CD4-positive, alpha-beta T cell treated with Interleukin-21 for 1 hour (primary cell): ENCODE measurements around the gene SH2D6.
"Not testable (repeated sequence)": the region's sequence is repeated elsewhere in the genome, so short reads cannot be mapped to it uniquely, and the experiment has no call there.

Experiments
- DNase-seq: peaks from one replicate; pipeline ENCODE4 v3.0.0-alpha.2; 2020

Gene SH2D6

DNA sequence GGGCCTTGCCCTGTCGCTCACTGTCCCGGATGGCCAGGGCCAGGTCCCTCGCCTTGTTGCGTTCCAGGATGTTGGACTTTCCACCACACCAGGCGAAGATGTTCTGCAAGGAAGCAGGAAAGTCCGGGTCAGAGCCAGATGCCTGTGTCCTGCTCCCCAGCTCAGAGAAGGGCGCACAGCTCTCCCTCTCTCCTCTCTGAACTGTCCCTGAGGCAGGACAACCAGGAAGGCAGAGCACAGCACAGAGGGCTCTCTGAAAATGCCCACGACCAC is 19.4 kb upstream of the SH2D6 start:
- no peak for DNase-seq

DNA sequence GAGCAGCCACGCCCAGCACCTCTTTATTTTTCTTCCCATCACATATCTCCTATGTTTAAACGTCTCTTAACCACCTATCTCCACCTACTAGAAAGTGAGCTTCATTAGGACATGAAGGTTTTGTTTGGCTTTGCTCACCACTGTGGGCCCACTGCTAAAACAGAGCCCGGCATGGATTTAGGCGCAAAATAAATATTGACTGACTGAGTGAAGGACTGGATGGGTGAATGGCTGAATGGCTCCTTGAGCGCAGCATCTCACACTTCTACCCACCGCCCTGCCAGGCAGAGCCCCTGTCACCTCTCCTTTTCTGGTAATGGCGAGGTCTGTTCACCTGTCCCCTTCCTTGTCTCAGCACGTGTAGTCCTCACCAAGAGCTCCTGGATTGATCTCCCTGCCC is 18.5 kb upstream of the SH2D6 start:
- DNase-seq, result no peak

DNA sequence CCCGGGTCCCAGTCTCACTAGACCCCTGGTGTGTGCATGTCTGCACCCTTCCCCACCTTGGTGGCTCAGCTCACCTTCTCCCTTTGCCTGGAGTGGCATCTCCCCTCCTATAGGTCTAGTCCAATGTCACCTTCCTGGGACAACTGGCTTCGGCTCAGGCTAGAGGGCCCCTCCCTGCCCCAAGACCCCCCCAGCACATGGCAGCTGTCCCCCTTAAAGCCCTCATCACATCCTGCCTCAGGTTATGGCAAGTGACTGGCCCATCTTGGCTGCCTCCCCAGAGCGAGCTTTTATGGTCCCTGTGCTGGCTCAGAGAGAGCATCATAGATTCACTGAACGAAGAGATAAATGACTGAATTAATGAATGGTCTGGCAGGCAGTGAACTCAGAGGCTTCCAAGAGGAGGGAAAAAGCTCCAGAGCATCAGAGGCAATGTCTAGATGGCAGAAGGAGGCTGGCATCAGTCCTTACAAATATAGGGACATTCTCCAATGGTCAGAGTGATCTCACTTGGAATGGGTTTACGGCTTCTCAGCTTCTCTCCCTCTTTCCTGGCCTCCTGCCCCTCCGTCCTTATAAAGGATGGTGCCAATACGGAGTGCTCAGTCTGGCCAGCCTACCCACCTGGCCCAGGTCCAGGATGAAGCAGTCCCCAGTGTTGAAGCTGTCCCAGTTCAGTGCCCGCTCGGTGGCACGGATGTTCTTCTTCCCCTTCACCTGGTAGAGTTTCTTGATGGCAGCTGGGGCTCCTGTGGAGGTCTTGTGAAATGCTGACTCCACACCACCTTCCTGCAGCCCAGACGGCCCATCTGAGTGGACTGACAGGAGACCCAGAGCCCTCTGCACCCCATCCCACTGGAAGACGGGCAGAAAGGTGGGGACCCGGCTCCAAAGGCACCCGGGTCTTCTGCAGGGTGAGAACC is 17.7 kb upstream of the SH2D6 start:
- DNase-seq, result no peak

DNA sequence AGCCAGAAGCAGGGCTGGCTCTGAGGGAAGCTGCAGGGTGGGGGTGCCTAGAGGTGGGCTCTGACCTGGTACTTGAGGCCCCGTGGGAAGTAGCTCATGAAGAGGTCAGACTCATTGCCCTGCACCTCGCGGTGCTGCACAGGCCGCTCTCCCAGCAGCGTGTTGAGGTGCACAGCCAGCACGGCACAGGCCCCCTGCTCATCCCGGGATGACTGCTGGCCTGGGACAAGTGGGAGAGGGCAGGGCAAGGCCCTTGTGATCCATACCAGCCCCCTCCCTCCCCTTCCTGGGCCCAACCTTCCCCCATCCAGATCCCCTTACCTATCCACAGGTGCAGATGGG is 17.1 kb upstream of the SH2D6 start:
- DNase-seq, result no peak

DNA sequence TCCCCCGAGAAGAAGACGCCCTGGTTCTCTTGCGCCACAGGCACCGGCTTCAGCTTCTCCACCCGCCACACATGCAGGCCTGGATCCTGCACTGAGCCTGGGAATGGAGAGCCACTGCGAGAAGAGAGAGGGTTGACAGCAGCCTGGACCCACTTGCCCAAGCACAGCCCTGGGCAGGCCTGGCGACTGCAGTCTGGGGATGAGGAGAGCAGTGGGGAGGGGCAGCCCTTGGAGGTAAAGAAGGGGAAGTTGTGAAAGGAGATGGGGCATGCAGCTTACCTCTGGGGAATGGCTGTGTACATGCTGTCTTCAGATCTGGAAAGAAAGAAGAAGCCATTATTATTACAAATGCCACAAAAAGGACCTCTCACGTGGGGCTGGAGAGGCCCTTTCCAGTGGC is 16.7 kb upstream of the SH2D6 start:
- no peak for DNase-seq

DNA sequence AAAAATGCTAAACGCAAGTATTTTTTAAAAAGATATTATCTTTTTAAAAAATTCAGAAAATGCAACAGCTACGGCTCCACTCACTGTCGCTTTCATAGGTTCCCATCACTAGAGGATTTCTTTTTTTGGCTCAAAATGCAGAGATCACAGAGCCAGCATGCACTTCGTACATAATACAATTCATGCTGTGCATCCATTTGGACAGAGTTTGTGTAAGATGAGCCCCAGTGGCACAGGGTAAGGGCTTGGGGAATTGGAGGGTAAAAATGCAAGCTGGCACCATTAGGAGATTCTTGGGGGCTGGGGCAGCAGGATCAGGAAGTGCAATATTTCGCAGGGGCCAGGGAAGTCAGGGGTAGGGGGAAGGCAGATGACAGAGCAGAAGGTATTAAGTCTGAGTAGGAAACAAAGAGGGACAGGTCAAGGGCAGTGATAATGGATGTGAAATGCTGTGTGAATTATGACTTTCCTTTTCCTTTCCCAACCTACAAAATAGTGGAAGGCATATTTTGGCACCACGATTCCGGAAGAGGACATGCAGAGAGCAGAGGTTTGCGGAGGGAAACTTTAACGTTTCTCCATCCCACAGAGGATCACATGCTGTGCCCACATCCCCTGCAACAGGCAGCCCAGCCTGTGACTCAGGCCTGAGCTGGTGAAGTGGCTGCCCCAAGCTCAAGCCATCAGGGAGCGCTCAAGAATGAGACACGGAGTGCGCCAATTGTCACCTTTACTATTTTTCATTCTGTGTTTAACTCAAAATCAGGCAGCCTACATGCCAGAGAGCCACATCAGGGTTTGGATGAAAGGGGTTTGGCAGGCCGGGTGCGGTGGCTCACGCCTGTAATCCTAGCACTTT is 13.1 kb upstream of the SH2D6 start:
- peak; percentile 59 for DNase-seq

DNA sequence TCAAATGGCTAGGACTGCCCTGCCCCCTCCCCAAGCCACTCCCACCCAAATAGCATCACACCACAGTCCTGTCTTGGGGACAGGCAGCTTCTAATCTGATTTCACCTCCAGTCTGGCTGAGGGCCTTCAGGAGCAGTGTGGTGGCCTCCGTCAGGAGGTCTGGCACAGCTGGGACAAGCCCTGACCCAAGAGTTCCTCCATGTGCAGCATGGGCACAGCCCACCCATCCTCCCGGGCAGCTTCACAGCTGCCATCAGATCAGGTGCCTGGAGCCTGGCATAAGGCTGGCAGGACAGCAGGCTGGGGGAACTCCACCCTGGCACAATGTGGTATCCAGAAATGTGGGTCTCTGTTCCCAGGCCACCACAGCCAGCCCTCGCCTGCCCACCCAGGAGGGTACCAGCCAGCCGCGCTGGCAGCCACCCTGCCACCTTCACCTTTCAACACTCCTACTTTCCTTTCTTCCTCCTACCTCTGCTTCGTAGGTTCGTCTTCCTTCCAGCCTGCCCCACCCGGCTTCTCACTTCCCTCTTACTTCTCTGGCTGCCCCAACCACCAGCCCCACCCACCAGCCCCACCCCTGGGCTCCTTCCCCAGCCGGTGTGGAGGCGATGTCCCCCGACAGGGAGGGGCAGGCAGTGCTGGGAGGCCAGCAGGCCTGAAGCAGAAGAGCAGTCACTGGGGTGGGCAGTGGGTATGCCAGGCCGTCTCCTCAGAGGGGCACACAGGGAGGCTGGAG is 8.5 kb upstream of the SH2D6 start, which contains the start of gene CAPG:
Gene CAPG (minus strand): TSS at position 522 of the 739 bp plus-strand sequence. CDS start 8,221 bp downstream, outside the sequence.
- peak; percentile 52 for DNase-seq

DNA sequence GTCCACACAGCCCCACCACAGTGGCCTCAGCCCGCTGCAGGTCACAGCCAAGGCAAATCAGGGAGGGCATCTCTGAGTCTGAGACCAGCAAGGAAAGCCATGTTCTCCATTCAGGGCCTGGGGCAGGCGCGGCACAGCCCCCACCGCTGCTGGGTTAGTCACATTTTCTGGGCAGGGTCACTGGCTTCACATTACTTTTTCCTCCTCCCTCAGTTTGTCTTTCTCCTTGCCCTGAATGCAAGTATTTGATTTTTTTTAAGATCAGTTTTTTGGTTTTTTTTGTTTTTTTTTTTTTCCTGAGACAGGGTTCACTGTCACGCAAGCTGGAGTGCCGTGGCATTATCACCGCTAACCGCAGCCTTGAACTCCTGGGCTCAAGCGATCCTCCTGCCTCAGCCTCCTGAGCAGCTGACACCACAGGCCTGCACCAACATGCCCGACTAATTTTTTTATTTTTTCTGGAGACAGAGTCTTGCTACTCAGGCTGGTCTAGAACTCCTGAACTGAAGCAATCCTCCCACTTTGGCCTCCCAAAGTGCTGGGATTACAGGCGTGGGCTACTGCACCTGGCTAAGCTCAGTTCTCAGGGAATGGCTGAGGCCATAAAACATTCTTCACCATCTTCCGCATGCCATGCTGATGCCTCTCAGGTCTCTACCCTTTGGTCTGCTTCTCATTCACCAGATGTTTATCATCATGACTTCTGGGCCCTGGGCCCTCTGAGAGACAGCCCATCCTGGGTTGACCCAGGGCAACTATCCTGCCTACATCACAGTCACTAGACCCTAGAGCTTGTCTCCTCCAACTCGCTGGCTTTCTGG is 7.7 kb upstream of the SH2D6 start:
- DNase-seq, result no peak

DNA sequence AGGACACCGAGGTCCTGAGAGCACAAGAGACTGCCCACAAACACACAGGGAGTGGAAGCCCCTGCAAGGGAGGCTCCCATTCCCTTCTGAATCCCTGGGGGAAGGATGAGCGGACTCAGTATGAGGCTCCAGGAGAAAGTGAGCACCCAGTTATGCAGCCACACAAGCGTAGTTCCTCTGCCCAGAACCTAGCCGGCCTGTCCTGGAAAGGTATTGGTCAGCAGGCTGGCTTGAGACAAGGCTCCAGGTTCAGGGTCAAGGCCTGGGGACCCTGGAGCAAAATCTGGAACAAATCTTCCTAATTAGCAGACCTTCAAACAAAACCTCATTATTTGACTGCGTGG is 7.1 kb upstream of the SH2D6 start:
- DNase-seq, result no peak

DNA sequence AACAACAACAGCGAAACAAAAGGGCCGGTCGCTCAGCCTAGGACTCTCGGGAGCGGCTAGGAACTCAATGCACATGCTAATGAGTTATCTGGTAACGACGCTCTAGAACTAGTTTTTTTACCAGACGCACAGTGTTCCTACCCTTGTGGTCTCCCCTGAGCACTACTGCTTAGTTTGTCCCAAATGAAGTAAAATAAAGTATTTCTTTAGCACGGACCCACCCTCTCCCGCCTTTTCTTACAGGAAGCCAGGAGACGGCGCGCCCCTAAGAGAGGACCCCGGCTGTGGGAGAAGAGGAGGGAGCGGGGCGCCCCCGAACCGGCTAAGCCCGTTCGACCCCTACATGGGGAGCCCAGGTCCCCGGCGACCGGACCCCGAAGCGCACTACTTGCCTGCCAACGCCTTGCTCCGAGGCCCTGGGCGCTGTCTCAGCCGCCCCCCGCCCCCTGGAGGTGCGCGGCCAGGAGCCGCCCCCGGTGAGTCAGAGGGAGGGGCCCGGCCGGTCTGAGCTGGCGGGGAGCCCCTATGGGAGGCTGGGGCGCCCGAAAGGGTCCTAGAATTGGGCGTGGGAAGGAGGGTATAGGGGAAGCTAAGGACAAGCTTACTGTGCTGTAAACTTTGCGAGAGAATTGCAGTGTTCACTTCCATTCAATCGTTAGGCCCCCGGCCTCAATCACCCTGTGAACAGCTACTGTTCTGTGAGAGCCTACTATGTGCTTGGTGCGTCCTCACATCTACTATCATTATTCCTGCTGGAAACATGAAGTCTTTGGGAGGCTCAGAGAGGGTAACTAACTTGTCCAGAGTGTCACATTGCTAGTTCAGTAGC is 4.7 kb upstream of the SH2D6 start:
- DNase-seq, result no peak

DNA sequence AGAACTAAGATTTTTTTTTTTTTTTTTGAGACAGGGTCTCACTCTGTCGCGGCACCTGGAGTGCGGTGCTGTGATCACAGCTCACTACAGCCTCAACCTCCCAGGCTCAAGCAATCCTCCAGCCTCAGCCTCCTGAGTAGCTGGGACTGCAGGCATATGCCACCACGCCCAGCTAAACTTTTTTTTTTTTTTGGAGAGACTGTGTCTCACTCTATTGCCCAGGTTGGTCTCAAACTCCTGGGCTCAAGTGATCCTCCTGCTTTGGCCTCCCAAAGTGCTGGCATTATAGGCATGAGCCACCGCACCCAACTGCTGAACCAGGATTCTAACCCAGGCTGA is 4.1 kb upstream of the SH2D6 start:
- not testable (repeated sequence) for DNase-seq

DNA sequence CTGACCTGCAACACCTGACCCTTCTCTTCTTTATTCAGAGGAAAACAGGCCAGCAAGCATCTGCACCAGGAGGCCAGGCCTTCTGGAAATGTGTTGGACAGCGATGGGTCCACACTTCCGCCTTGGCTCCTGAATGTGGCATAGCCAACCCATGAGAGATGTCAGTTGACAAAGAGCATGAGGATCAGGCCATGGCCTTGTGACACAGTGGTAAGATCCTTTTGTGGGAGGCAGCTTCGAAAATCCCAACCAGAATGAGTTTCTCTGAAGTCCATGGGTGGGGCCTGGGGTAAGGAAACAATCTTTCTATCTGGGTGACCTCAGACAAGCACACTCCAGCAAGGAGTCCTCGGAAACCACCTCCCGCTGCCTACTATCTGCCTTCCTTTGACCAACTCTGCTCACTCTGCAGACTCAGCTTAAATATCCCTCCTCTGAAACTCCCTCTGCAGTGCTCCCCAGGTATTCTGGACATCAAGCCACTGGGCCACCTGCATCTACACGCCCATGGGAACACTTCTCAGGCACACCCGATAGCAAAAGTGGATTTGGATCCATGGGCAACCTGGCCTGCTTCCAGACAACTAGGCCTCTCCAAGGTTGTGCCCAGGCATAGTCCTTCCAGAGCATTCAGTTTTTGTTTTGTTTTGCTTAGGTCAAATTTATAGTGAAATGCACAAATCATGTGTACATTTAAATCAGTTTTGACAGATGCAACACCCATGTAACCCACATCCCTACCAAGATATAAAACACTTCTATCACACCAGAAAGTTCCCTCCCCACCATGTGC is 3.6 kb upstream of the SH2D6 start:
- no peak for DNase-seq

DNA sequence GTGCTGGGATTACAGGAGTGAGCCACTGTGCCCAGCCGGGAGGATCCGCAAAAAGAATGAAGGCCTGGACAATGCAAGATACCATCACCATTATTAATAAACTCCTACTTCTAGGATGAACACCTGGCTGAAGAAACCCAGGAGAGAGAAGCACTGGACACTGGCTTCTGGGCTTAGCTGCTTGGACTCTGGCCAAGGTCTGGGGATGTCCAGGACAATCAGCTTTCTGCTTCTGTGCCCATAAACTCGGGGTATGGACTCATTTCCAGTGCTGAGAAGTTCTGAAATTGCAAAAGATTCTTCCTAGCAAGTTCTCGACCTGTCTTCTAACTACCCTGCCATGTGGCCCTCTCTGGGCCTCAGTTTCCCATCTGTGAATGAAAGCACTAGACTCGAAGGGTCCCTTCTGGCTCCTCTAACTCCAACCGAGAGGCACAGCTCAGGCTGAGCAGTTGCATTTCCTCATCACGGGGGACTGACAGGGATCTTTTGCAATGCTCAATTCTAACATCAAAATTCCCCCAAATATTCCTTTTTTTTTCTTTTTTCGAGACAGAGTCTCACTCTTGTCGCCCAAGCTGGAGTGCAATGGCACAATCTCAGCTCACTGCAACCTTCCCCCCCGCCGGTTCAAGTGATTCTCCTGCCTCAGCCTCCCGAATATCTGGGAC is 2.4 kb upstream of the SH2D6 start:
- DNase-seq, result no peak

DNA sequence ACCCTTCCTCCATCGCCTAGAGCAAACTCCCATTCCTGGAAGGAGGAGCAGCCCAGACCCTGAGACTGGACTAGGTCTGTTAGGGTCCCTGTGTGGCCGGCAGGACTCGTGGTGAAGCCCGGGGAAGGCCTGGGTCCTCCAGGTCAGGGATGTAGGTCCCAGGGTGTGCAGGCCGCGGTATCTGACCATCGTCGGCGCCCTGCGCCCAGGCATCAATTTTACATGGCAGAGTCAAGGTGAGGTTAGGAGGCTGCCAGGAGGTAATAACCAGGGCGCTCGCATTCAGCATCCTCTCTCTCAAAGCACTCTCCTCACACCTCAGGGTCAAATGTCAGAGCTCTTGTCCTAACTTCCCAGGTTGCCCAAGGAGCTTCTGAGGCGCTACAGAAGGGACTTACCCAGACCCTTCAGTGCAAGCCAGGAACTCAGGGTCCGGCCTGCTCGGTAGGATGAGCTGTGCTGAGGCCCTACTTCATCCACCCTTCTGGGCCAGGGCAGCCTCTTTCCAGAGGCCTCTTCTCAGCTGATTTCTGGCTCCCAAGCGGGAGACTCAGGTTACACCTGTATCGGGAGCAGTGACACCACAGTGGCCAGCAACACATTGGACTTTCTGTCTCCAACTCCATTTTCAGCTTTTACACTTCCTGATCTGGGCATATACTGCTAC is 628 bp downstream of the SH2D6 start:
- DNase-seq, result no peak

DNA sequence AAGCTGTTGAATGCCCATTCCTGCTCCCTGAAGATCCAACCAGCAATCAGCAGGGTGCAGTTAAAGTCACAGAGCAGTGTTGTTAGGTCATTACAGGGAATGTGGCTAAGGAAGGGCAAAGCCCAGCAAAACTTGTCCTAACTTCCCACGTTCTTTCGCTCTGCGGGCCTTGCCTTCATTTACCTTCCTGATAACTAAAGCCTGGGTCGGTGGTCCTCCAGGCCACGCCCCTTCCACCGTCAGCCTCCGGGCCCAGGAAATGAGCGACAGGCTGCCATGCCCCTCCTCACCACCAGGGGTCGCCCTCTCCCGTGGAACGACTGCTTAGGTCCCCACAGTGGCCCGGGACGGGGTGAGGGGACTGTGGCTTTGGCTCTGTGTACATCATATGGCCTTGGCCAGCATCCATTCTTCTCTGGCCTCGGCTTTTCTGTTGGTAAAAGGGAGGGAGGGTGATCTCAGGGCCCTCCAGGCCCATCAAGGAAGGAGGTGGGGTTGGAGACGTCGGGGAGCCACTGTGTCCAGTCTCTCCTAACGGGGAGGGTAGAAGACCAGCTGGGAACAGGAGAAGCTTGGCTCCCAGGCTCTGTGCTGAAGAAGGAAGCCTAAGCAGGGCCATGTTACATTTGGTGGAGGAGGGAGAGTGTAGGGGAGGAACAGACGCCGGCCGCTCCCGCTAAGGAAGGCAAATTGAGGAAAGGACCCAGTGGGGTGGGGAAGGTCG is 2.2 kb downstream of the SH2D6 start:
- DNase-seq, result peak; percentile 88

DNA sequence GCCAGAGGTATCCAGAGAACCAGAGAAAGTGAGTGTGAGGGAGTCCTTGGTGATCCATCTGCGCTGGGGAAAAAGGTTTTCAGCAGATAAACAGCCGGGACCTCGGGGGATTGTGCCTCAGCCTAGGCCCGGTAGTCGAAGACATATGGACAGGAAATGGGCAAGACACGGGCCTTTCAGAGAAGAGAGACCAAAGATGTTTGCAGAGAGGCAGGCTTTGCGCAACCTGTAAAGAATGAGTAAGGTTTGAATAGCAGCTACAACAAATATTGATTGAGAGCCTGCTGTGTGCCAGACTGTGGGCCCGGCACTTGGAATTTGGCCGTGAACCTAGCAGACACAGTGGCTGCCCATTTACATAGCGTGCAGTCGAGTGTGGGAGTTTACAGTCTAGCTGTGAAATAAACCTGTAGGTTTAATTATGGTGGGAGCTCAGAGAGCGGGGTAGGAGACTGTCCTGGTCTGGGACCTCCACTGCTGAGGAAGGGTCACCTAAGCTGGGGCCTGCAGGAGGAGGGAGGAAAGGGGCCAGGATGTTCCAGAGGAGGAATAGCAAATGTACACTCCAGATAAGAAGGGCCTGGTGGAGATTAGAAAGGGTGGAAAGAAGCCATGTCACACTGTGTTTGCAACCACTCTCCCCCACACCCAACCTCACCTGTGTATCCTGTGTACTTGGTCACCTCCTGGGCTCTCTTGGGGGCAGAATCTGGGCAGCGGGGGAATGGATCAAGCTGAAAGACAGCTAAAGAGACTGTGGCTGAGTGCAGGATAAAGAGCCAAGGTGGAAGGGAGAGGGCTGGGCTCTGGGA is 3.0 kb downstream of the SH2D6 start:
- no peak for DNase-seq

DNA sequence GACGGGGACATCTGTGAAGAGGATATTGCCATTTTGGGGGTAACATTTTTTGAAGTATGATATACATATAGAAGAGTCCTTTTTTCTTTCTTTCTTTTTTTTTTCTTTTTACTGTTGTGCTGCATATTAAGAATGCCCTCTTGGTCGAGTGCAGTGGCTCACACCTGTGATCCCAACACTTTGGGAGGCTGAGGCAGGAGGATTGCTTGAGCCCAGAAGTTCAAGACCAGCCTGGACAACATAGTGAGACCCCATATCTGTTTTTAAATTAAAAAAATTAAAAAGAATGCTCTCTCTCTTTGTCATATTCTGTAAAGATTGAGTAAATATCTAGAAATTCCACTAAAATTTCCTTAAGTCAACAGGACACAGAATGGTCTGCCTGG is 3.6 kb downstream of the SH2D6 start:
- no peak for DNase-seq

DNA sequence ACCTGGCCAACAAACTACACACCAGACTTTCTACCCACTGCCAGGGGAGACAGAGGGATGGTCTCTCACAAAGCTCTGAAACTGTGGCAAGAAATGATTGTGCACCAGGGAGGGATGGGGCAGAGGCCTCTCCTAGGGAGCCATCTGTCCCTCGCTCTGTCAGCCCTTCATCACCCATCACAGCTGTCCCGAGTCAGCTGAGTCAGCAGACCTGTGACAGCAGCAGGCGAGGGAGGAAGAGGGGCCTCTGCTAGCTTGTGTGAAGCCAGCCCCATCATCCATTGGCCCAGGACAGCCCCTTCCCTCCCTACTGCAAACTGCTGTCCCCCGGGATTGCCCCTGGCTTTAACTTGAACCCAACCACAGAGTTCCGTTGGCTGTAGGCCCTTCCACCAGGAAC is 5.0 kb downstream of the SH2D6 start:
- no peak for DNase-seq
